ENCODE measurements around the gene TARS2.

Gene TARS2

GRCh38 chr1:150477320-150477719 lies 9.9 kb upstream of the TARS2 start:
- no peaks in the 10 kb centered on the region for H3K9me3 ChIP-seq (ENCODE audit: low read length)
- no peaks in the 10 kb centered on the region for H3K27me3 ChIP-seq (ENCODE audit: control insufficient read depth in 1 of 2, insufficient read depth in 2 of 2, low read length in 2 of 2)
- no peak overlapping the region for H3K4me3 ChIP-seq (ENCODE audit: low read depth in 1 of 2, low read length in 2 of 2)
- peaks cover 9% of the 10 kb centered on the region for H3K4me1 ChIP-seq (ENCODE audit: insufficient read depth, low read length)
- peaks cover 8% of the 10 kb centered on the region for H3K36me3 ChIP-seq (ENCODE audit: insufficient read depth, low read length)
- H3K27ac ChIP-seq (ENCODE audit: low read depth, low read length), result no peak overlapping the region
- H3K9ac ChIP-seq (ENCODE audit: low read length), result no peak overlapping the region

GRCh38 chr1:150477733-150478132 lies 9.5 kb upstream of the TARS2 start:
- Histone ChIP-seq H3K4me3 (ENCODE audit: low read depth in 1 of 2, low read length in 2 of 2) (no peak overlapping the region), H3K9ac (ENCODE audit: low read length) (no peak overlapping the region), H3K27me3 (ENCODE audit: control insufficient read depth in 1 of 2, insufficient read depth in 2 of 2, low read length in 2 of 2) (no peaks in the 10 kb centered on the region), H3K36me3 (ENCODE audit: insufficient read depth, low read length) (peaks cover 4% of the 10 kb centered on the region), H3K9me3 (ENCODE audit: low read length) (no peaks in the 10 kb centered on the region), H3K27ac (ENCODE audit: low read depth, low read length) (no peak overlapping the region), H3K4me1 (ENCODE audit: insufficient read depth, low read length) (peaks cover 9% of the 10 kb centered on the region)

- H3K27ac ChIP-seq (ENCODE audit: low read depth, low read length), result no peak overlapping the region
- no peaks in the 10 kb centered on the region for H3K36me3 ChIP-seq (ENCODE audit: insufficient read depth, low read length)
- H3K4me1 ChIP-seq (ENCODE audit: insufficient read depth, low read length), result peaks cover 9% of the 10 kb centered on the region
- no peaks in the 10 kb centered on the region for H3K27me3 ChIP-seq (ENCODE audit: control insufficient read depth in 1 of 2, insufficient read depth in 2 of 2, low read length in 2 of 2)
- H3K9me3 ChIP-seq (ENCODE audit: low read length), result no peaks in the 10 kb centered on the region
- no peak overlapping the region for H3K9ac ChIP-seq (ENCODE audit: low read length)
- no peak overlapping the region for H3K4me3 ChIP-seq (ENCODE audit: low read depth in 1 of 2, low read length in 2 of 2)
These were observed 7.8 kb upstream of the TARS2 start for GRCh38 chr1:150479370-150479769.

- no peaks in the 10 kb centered on the region for H3K36me3 ChIP-seq (ENCODE audit: insufficient read depth, low read length)
- no peak overlapping the region for H3K4me3 ChIP-seq (ENCODE audit: low read depth in 1 of 2, low read length in 2 of 2)
- no peak overlapping the region for H3K9ac ChIP-seq (ENCODE audit: low read length)
- no peaks in the 10 kb centered on the region for H3K27me3 ChIP-seq (ENCODE audit: control insufficient read depth in 1 of 2, insufficient read depth in 2 of 2, low read length in 2 of 2)
- H3K9me3 ChIP-seq (ENCODE audit: low read length), result no peaks in the 10 kb centered on the region
- H3K27ac ChIP-seq (ENCODE audit: low read depth, low read length), result no peak overlapping the region
- peaks cover 9% of the 10 kb centered on the region for H3K4me1 ChIP-seq (ENCODE audit: insufficient read depth, low read length)
These were observed 7.3 kb upstream of the TARS2 start for GRCh38 chr1:150479927-150480352.

GRCh38 chr1:150484431-150484830 lies 2.8 kb upstream of the TARS2 start:
- H3K9ac ChIP-seq (ENCODE audit: low read length), result no peak overlapping the region
- no peaks in the 10 kb centered on the region for H3K27me3 ChIP-seq (ENCODE audit: control insufficient read depth in 1 of 2, insufficient read depth in 2 of 2, low read length in 2 of 2)
- H3K27ac ChIP-seq (ENCODE audit: low read depth, low read length), result no peak overlapping the region
- H3K4me1 ChIP-seq (ENCODE audit: insufficient read depth, low read length), result peaks cover 11% of the 10 kb centered on the region
- H3K36me3 ChIP-seq (ENCODE audit: insufficient read depth, low read length), result peaks cover 8% of the 10 kb centered on the region
- no peaks in the 10 kb centered on the region for H3K9me3 ChIP-seq (ENCODE audit: low read length)
- H3K4me3 ChIP-seq (ENCODE audit: low read depth in 1 of 2, low read length in 2 of 2), result no peak overlapping the region

GRCh38 chr1:150484861-150485260 lies 2.4 kb upstream of the TARS2 start:
- H3K27me3 ChIP-seq (ENCODE audit: control insufficient read depth in 1 of 2, insufficient read depth in 2 of 2, low read length in 2 of 2), result no peaks in the 10 kb centered on the region
- no peak overlapping the region for H3K27ac ChIP-seq (ENCODE audit: low read depth, low read length)
- H3K36me3 ChIP-seq (ENCODE audit: insufficient read depth, low read length), result peaks cover 10% of the 10 kb centered on the region
- no peak overlapping the region for H3K9ac ChIP-seq (ENCODE audit: low read length)
- H3K4me3 ChIP-seq (ENCODE audit: low read depth in 1 of 2, low read length in 2 of 2), result no peak overlapping the region
- H3K4me1 ChIP-seq (ENCODE audit: insufficient read depth, low read length), result peaks cover 11% of the 10 kb centered on the region
- no peaks in the 10 kb centered on the region for H3K9me3 ChIP-seq (ENCODE audit: low read length)

- H3K27me3 ChIP-seq (ENCODE audit: control insufficient read depth in 1 of 2, insufficient read depth in 2 of 2, low read length in 2 of 2), result no peaks in the 10 kb centered on the region
- H3K36me3 ChIP-seq (ENCODE audit: insufficient read depth, low read length), result peaks cover 29% of the 10 kb centered on the region
- H3K27ac ChIP-seq (ENCODE audit: low read depth, low read length), result peak overlapping the region; percentile 67
- H3K4me3 ChIP-seq (ENCODE audit: low read depth in 1 of 2, low read length in 2 of 2), result peak overlapping the region; percentile 43 to 93
- H3K9me3 ChIP-seq (ENCODE audit: low read length), result no peaks in the 10 kb centered on the region
- peak overlapping the region; percentile 92 for H3K9ac ChIP-seq (ENCODE audit: low read length)
- H3K4me1 ChIP-seq (ENCODE audit: insufficient read depth, low read length), result peaks cover 11% of the 10 kb centered on the region
These were observed 520 bp downstream of the TARS2 start for GRCh38 chr1:150487763-150488115.

GRCh38 chr1:150493175-150493574 lies 6.0 kb downstream of the TARS2 start:
- no peak overlapping the region for H3K4me3 ChIP-seq (ENCODE audit: low read depth in 1 of 2, low read length in 2 of 2)
- peaks cover 35% of the 10 kb centered on the region for H3K36me3 ChIP-seq (ENCODE audit: insufficient read depth, low read length)
- no peak overlapping the region for H3K27ac ChIP-seq (ENCODE audit: low read depth, low read length)
- H3K4me1 ChIP-seq (ENCODE audit: insufficient read depth, low read length), result peaks cover 6% of the 10 kb centered on the region
- H3K27me3 ChIP-seq (ENCODE audit: control insufficient read depth in 1 of 2, insufficient read depth in 2 of 2, low read length in 2 of 2), result no peaks in the 10 kb centered on the region
- no peak overlapping the region for H3K9ac ChIP-seq (ENCODE audit: low read length)
- H3K9me3 ChIP-seq (ENCODE audit: low read length), result no peaks in the 10 kb centered on the region

- Histone ChIP-seq H3K36me3 (ENCODE audit: insufficient read depth, low read length) (peaks cover 20% of the 10 kb centered on the region), H3K27me3 (ENCODE audit: control insufficient read depth in 1 of 2, insufficient read depth in 2 of 2, low read length in 2 of 2) (no peaks in the 10 kb centered on the region), H3K27ac (ENCODE audit: low read depth, low read length) (no peak overlapping the region), H3K4me1 (ENCODE audit: insufficient read depth, low read length) (no peaks in the 10 kb centered on the region), H3K9ac (ENCODE audit: low read length) (no peak overlapping the region), H3K4me3 (ENCODE audit: low read depth in 1 of 2, low read length in 2 of 2) (no peak overlapping the region), H3K9me3 (ENCODE audit: low read length) (no peaks in the 10 kb centered on the region)
These were observed 11.1 kb downstream of the TARS2 start for GRCh38 chr1:150498342-150498741.

- Histone ChIP-seq H3K9ac (ENCODE audit: low read length) (no peak overlapping the region), H3K27me3 (ENCODE audit: control insufficient read depth in 1 of 2, insufficient read depth in 2 of 2, low read length in 2 of 2) (no peaks in the 10 kb centered on the region), H3K36me3 (ENCODE audit: insufficient read depth, low read length) (peaks cover 24% of the 10 kb centered on the region)
These were observed 18.2 kb downstream of the TARS2 start for GRCh38 chr1:150505431-150505830.

GRCh38 chr1:150507912-150508864 lies 21.0 kb downstream of the TARS2 start, which contains the start of gene ECM1:
ECM1 (plus strand) TSS chr1:150508109; CDS start chr1:150508210, 101 bp downstream.
- H3K27ac ChIP-seq (ENCODE audit: low read depth, low read length), result peak within 1 kb of the TSS; percentile 63
- H3K36me3 ChIP-seq (ENCODE audit: insufficient read depth, low read length), result peaks cover 35% of the 10 kb centered on the region
- H3K27me3 ChIP-seq (ENCODE audit: control insufficient read depth in 1 of 2, insufficient read depth in 2 of 2, low read length in 2 of 2), result no peaks in the 10 kb centered on the region
- H3K4me3 ChIP-seq (ENCODE audit: low read depth in 1 of 2, low read length in 2 of 2), result peak within 1 kb of the TSS in 1 of 2 donors; percentile 58
- peaks cover 10% of the 10 kb centered on the region for H3K4me1 ChIP-seq (ENCODE audit: insufficient read depth, low read length)
- peak within 1 kb of the TSS; percentile 65 for H3K9ac ChIP-seq (ENCODE audit: low read length)
- H3K9me3 ChIP-seq (ENCODE audit: low read length), result no peaks in the 10 kb centered on the region

More at GRCh38 chr1:150505431-150505830, 18.2 kb downstream of the TARS2 start:
- H3K9me3 ChIP-seq (ENCODE audit: low read length), result no peaks in the 10 kb centered on the region
- H3K4me1 ChIP-seq (ENCODE audit: insufficient read depth, low read length), result peaks cover 10% of the 10 kb centered on the region
- no peak overlapping the region for H3K4me3 ChIP-seq (ENCODE audit: low read depth in 1 of 2, low read length in 2 of 2)
- no peak overlapping the region for H3K27ac ChIP-seq (ENCODE audit: low read depth, low read length)
